ENCODE data around the gene ZBTB20.

- TF ChIP-seq CTCF (IDR thresholded peaks at IDR 0.05) (no peak), EZH2 (IDR thresholded peaks at IDR 0.05; ENCODE audit: borderline replicate concordance, insufficient read depth, low read depth, low read length, poor library complexity, severe bottlenecking) (no peak)
These were observed 127.2 kb downstream of the ZBTB20 start for GRCh38 chr3:115019900-115020299.

Data from B cell (primary cell).